Dendritic cell treated with granulocyte-macrophage colony-stimulating factor and Interleukin-4, amounts not matched to agents 40 ng/mL and 50 ng/mL, for 4 days (primary cell): ENCODE results near the gene OR4D1.
"Not testable (repeated sequence)": the region's sequence is repeated elsewhere in the genome, so short reads cannot be mapped to it uniquely, and the experiment has no call there.

Experiments
- H3K27ac Mint-ChIP-seq: one replicate; pipeline ENCODE4 v1.8.0; 2022; ENCODE audit warnings: mild to moderate bottlenecking, mixed read lengths
- H3K27me3 Mint-ChIP-seq: one replicate; pipeline ENCODE4 v1.8.0; 2022; ENCODE audit warnings: mild to moderate bottlenecking, mixed read lengths
- H3K36me3 Mint-ChIP-seq: one replicate; pipeline ENCODE4 v1.8.0; 2022; ENCODE audit warnings: low read depth, mixed read lengths
- H3K4me1 Mint-ChIP-seq: one replicate; pipeline ENCODE4 v1.8.0; 2022; ENCODE audit warnings: low read depth, mixed read lengths
- H3K4me3 Mint-ChIP-seq: one replicate; pipeline ENCODE4 v1.8.0; 2022; ENCODE audit warnings: mild to moderate bottlenecking, moderate library complexity, mixed read lengths
- H3K9me3 Mint-ChIP-seq: one replicate; pipeline ENCODE4 v1.8.0; 2022; ENCODE audit warnings: mixed read lengths
- intact Hi-C: fragments of 100-400 bp; cut with micrococcal nuclease; formaldehyde crosslinking; loops from one replicate; pipeline ENCODE4 v1.15.0; 2022

The OR4D1 gene

GRCh38 chr17:58127846-58128245 lies 20.3 kb upstream of the OR4D1 start:
- H3K4me3 Mint-ChIP-seq, result no peak overlapping the region
- H3K27ac Mint-ChIP-seq, result no peak overlapping the region
- no peaks in the 10 kb centered on the region for H3K4me1 Mint-ChIP-seq
- peaks cover 26% of the 10 kb centered on the region for H3K27me3 Mint-ChIP-seq
- intact Hi-C loops, result no loop called here
- no peaks in the 10 kb centered on the region for H3K36me3 Mint-ChIP-seq
- no peaks in the 10 kb centered on the region for H3K9me3 Mint-ChIP-seq

- H3K27ac Mint-ChIP-seq, H3K36me3 Mint-ChIP-seq, H3K9me3 Mint-ChIP-seq, intact Hi-C loops, H3K4me1 Mint-ChIP-seq, H3K4me3 Mint-ChIP-seq: not testable (repeated sequence)
- peaks cover 32% of the 10 kb centered on the region for H3K27me3 Mint-ChIP-seq
Observed at GRCh38 chr17:58132697-58133096, 15.5 kb upstream of the OR4D1 start.

GRCh38 chr17:58136669-58137279 lies 11.4 kb upstream of the OR4D1 start:
- Mint-ChIP-seq H3K27me3 (peaks cover 30% of the 10 kb centered on the region), H3K9me3 (no peaks in the 10 kb centered on the region)

GRCh38 chr17:58141505-58141904 lies 6.7 kb upstream of the OR4D1 start:
- Mint-ChIP-seq H3K4me1 (no peaks in the 10 kb centered on the region), H3K36me3 (no peaks in the 10 kb centered on the region), H3K27ac (no peak overlapping the region), H3K9me3 (peaks cover 30% of the 10 kb centered on the region), H3K27me3 (peaks cover 33% of the 10 kb centered on the region), H3K4me3 (no peak overlapping the region)
- intact Hi-C loops, result no loop called here

More at GRCh38 chr17:58136669-58137279, 11.4 kb upstream of the OR4D1 start:
- Mint-ChIP-seq H3K36me3 (no peaks in the 10 kb centered on the region), H3K27ac (no peak overlapping the region), H3K4me1 (no peaks in the 10 kb centered on the region), H3K4me3 (no peak overlapping the region)
- intact Hi-C loops, result loop anchor here (1.0 kb wide), 1 partner anchor 7 kb away; no protein-coding TSS in a partner anchor

GRCh38 chr17:58143335-58143734 lies 4.8 kb upstream of the OR4D1 start:
- not testable (repeated sequence) for H3K4me1 Mint-ChIP-seq

GRCh38 chr17:58144801-58145200 lies 3.4 kb upstream of the OR4D1 start:
- Mint-ChIP-seq H3K9me3 (peaks cover 34% of the 10 kb centered on the region), H3K4me1 (no peaks in the 10 kb centered on the region), H3K27me3 (peaks cover 39% of the 10 kb centered on the region), H3K27ac (no peak overlapping the region), H3K36me3 (no peaks in the 10 kb centered on the region), H3K4me3 (no peak overlapping the region)
- intact Hi-C loops, result no loop called here

More at GRCh38 chr17:58143335-58143734, 4.8 kb upstream of the OR4D1 start:
- H3K4me3 Mint-ChIP-seq, intact Hi-C loops, H3K36me3 Mint-ChIP-seq, H3K27ac Mint-ChIP-seq: not testable (repeated sequence)
- Mint-ChIP-seq H3K9me3 (peaks cover 34% of the 10 kb centered on the region), H3K27me3 (peaks cover 35% of the 10 kb centered on the region)

- Mint-ChIP-seq H3K4me3 (no peak overlapping the region), H3K9me3 (peaks cover 33% of the 10 kb centered on the region), H3K4me1 (peaks cover 10% of the 10 kb centered on the region), H3K27me3 (peaks cover 34% of the 10 kb centered on the region), H3K36me3 (no peaks in the 10 kb centered on the region), H3K27ac (no peak overlapping the region)
- intact Hi-C loops, result no loop called here
Observed at GRCh38 chr17:58148609-58149008, 425 bp downstream of the OR4D1 start.

GRCh38 chr17:58150394-58150793 lies 2.2 kb downstream of the OR4D1 start:
- Mint-ChIP-seq H3K4me3 (no peak overlapping the region), H3K27ac (no peak overlapping the region)

GRCh38 chr17:58153046-58153445 lies 4.9 kb downstream of the OR4D1 start:
- peaks cover 22% of the 10 kb centered on the region for H3K4me1 Mint-ChIP-seq
- no peak overlapping the region for H3K4me3 Mint-ChIP-seq
- no peaks in the 10 kb centered on the region for H3K9me3 Mint-ChIP-seq
- H3K36me3 Mint-ChIP-seq, result no peaks in the 10 kb centered on the region
- intact Hi-C loops, result no loop called here
- H3K27ac Mint-ChIP-seq, result peak overlapping the region; percentile 15
- peaks cover 36% of the 10 kb centered on the region for H3K27me3 Mint-ChIP-seq

More at GRCh38 chr17:58150394-58150793, 2.2 kb downstream of the OR4D1 start:
- peaks cover 31% of the 10 kb centered on the region for H3K27me3 Mint-ChIP-seq
- H3K9me3 Mint-ChIP-seq, result peaks cover 15% of the 10 kb centered on the region
- no peaks in the 10 kb centered on the region for H3K36me3 Mint-ChIP-seq
- peaks cover 10% of the 10 kb centered on the region for H3K4me1 Mint-ChIP-seq
- intact Hi-C loops, result no loop called here

GRCh38 chr17:58153671-58154070 lies 5.5 kb downstream of the OR4D1 start:
- intact Hi-C loops, result no loop called here
- Mint-ChIP-seq H3K27me3 (peaks cover 34% of the 10 kb centered on the region), H3K36me3 (no peaks in the 10 kb centered on the region), H3K9me3 (no peaks in the 10 kb centered on the region), H3K27ac (no peak overlapping the region), H3K4me3 (no peak overlapping the region), H3K4me1 (peaks cover 22% of the 10 kb centered on the region)

- H3K4me3 Mint-ChIP-seq, result peak overlapping the region; percentile 78
- peak overlapping the region; percentile 47 for H3K27ac Mint-ChIP-seq
- H3K9me3 Mint-ChIP-seq, result no peaks in the 10 kb centered on the region
- no peaks in the 10 kb centered on the region for H3K36me3 Mint-ChIP-seq
- peaks cover 22% of the 10 kb centered on the region for H3K4me1 Mint-ChIP-seq
- peaks cover 28% of the 10 kb centered on the region for H3K27me3 Mint-ChIP-seq
- intact Hi-C loops, result no loop called here
Observed at GRCh38 chr17:58156839-58157803, 8.9 kb downstream of the OR4D1 start.

DNA sequence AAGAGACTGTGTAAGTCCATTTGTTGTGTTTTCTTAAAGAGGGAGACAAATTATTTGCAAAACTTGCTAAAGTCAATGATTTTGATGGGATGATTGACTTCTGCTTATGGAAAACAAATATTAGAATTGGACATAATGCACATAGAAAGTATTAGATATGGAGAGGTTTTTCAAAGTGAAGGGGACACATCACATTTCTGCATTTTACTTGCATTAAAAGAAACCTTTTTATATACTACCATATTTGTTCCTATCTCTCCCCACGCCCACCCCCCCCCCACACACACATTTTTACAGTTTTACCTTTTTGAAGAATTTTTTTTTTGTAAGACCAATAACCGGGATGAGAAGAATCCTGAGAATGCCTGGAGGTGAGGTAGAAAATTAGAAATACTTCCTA lies 10.0 kb downstream of the OR4D1 start:
- no peaks in the 10 kb centered on the region for H3K36me3 Mint-ChIP-seq
- no peak overlapping the region for H3K27ac Mint-ChIP-seq
- H3K4me3 Mint-ChIP-seq, result no peak overlapping the region
- peaks cover 14% of the 10 kb centered on the region for H3K4me1 Mint-ChIP-seq
- H3K9me3 Mint-ChIP-seq, result no peaks in the 10 kb centered on the region
- intact Hi-C loops, result no loop called here
- peaks cover 29% of the 10 kb centered on the region for H3K27me3 Mint-ChIP-seq

- Mint-ChIP-seq H3K4me3 (no peak overlapping the region), H3K27me3 (peaks cover 32% of the 10 kb centered on the region), H3K36me3 (no peaks in the 10 kb centered on the region), H3K27ac (no peak overlapping the region), H3K9me3 (no peaks in the 10 kb centered on the region), H3K4me1 (peaks cover 12% of the 10 kb centered on the region)
- intact Hi-C loops, result no loop called here
Observed at GRCh38 chr17:58161566-58161965, 13.4 kb downstream of the OR4D1 start.

GRCh38 chr17:58165981-58166380 lies 17.8 kb downstream of the OR4D1 start:
- intact Hi-C loops, result no loop called here
- no peaks in the 10 kb centered on the region for H3K4me1 Mint-ChIP-seq
- no peak overlapping the region for H3K4me3 Mint-ChIP-seq
- peaks cover 43% of the 10 kb centered on the region for H3K27me3 Mint-ChIP-seq
- H3K36me3 Mint-ChIP-seq, result no peaks in the 10 kb centered on the region
- no peaks in the 10 kb centered on the region for H3K9me3 Mint-ChIP-seq
- no peak overlapping the region for H3K27ac Mint-ChIP-seq
